Lung (tissue), 12 donors: ENCODE results near the gene SLC4A1AP. TPM values are rescaled to one million over a fixed set of nuclear protein-coding genes. Genes with fewer than 3 reads are reported as not detected.

Source experiments
- ATAC-seq: fragments of 200-7000 bp; cut with Tn5 transposase; one replicate; pipeline ENCODE4 v1.9.1; 2020; ENCODE audit warnings: moderate number of reproducible peaks; ENCODE audit not compliant: insufficient read depth, low FRiP score
- DNase-seq, 3 donors: peaks; one replicate each; pipeline ENCODE4 v3.0.0-alpha.2; 2013 to 2017
- H3K27ac ChIP-seq, 2 donors: one replicate each; pipeline ENCODE4 v1.5.1; 2013; ENCODE audit warnings: mild to moderate bottlenecking in 2 of 2, moderate library complexity in 2 of 2, control low read depth in 1 of 2, inconsistent platforms in 1 of 2, low read depth in 1 of 2, low read length in 1 of 2
- H3K27me3 ChIP-seq, 3 donors: one replicate each; pipeline ENCODE4 v1.5.1; 2013; ENCODE audit warnings: low read length in 2 of 3; ENCODE audit not compliant: control insufficient read depth in 3 of 3, insufficient read depth in 3 of 3
- H3K36me3 ChIP-seq, 4 donors: one replicate each; pipeline ENCODE4 v1.5.1; 2013; ENCODE audit warnings: low read length in 4 of 4, mild to moderate bottlenecking in 1 of 4, moderate library complexity in 1 of 4; ENCODE audit not compliant: control insufficient read depth in 4 of 4, insufficient read depth in 4 of 4
- H3K4me1 ChIP-seq, 5 donors: one replicate each; pipeline ENCODE4 v1.5.1; 2013; ENCODE audit warnings: low read length in 5 of 5, mild to moderate bottlenecking in 2 of 5, moderate library complexity in 1 of 5; ENCODE audit not compliant: control insufficient read depth in 5 of 5, insufficient read depth in 5 of 5
- H3K4me3 ChIP-seq: one replicate; pipeline ENCODE4 v1.5.1; 2013; ENCODE audit warnings: mild to moderate bottlenecking, control low read depth, moderate library complexity
- H3K9ac ChIP-seq, 2 donors: one replicate each; pipeline ENCODE4 v1.5.1; 2013; ENCODE audit warnings: low read length in 2 of 2, control low read depth in 1 of 2; ENCODE audit not compliant: insufficient read depth in 1 of 2
- H3K9me3 ChIP-seq, 4 donors: one replicate each; pipeline ENCODE4 v1.5.1; 2013; ENCODE audit warnings: low read length in 3 of 4, mild to moderate bottlenecking in 1 of 4, moderate library complexity in 1 of 4; ENCODE audit not compliant: control insufficient read depth in 4 of 4, insufficient read depth in 3 of 4
- WGBS, 2 donors: extraction: QIAGEN DNeasy Blood & Tissue Kit; methylation state at CpG; one replicate each; pipeline ENCODE4 v1.1.7; 2013; 5-methylcytosine and 5-hydroxymethylcytosine counted together
- polyA plus RNA-seq, 2 donors: library from polyadenylated mRNA; stranded (reverse); fragments of 200-250 nt; gene quantifications; one replicate each; pipeline ENCODE4 v1.2.1, GENCODE V29; 2013
- total RNA-seq, 2 donors: library from RNA; depleted of rRNA in 1 of 2; stranded (reverse); fragments of >200 nt in 1 of 2; gene quantifications; one replicate each; pipeline ENCODE4 v1.2.1, GENCODE V29; 2014 to 2021
- TF ChIP-seq, protein P1 (sequence below): IDR thresholded peaks from 2 replicates; pipeline ENCODE4 v1.5.1; 2012; ENCODE audit warnings: mild to moderate bottlenecking; ENCODE audit errors: control extremely low read depth, extremely low read depth
- donor health status: control.
- donor health status: control.
- donor health status: Bipolar disorder and iron deficiency.
- donor health status: healthy.
- donor health status: DM: yes; HTN: yes; CAD: no.

SLC4A1AP gene
- total and polyA plus RNA-seq, 4 donors: 14.0 to 28.6 (median 17.9) TPM

DNA sequence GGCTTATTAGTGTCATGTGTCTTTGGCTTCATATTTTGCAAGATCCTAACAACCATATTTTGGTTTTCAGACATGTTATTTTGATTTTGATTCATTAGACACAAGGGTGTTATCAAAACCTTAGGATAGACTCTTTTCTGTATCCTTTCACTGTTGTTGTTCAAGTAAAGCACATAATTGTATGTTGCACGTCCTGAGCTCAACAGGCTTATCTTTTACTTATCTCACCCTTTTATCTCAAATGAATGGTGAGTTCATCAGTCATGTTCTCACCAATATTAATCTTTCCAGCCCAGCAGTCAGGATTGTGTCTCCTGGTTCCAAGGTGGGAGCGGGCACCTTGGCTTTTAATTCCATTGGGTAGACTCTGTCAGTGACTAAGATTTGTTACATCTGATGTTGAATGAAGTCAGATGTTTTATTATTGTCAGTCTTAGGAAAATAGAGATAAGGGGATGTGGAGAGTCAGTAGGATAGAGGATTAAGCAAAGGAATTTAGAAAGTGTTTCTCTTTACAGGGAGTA is 22.9 kb upstream of the SLC4A1AP start:
- Histone ChIP-seq H3K4me3 (no peak overlapping the region), H3K27ac (no peak overlapping the region), H3K4me1 (no peaks in the 10 kb centered on the region), H3K36me3 (peaks cover 22 to 45% (median 27%) of the 10 kb centered on the region in 4 donors), H3K9ac (no peak overlapping the region), H3K27me3 (no peaks in the 10 kb centered on the region), H3K9me3 (no peaks in the 10 kb centered on the region)
- ATAC-seq (no peak), DNase-seq (no peak)
- TF ChIP-seq, protein P1, sequence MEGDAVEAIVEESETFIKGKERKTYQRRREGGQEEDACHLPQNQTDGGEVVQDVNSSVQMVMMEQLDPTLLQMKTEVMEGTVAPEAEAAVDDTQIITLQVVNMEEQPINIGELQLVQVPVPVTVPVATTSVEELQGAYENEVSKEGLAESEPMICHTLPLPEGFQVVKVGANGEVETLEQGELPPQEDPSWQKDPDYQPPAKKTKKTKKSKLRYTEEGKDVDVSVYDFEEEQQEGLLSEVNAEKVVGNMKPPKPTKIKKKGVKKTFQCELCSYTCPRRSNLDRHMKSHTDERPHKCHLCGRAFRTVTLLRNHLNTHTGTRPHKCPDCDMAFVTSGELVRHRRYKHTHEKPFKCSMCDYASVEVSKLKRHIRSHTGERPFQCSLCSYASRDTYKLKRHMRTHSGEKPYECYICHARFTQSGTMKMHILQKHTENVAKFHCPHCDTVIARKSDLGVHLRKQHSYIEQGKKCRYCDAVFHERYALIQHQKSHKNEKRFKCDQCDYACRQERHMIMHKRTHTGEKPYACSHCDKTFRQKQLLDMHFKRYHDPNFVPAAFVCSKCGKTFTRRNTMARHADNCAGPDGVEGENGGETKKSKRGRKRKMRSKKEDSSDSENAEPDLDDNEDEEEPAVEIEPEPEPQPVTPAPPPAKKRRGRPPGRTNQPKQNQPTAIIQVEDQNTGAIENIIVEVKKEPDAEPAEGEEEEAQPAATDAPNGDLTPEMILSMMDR: no peak
- 88 to 92% methylated on average over 2 of the region's 2 CpGs for WGBS, 2 donors

DNA sequence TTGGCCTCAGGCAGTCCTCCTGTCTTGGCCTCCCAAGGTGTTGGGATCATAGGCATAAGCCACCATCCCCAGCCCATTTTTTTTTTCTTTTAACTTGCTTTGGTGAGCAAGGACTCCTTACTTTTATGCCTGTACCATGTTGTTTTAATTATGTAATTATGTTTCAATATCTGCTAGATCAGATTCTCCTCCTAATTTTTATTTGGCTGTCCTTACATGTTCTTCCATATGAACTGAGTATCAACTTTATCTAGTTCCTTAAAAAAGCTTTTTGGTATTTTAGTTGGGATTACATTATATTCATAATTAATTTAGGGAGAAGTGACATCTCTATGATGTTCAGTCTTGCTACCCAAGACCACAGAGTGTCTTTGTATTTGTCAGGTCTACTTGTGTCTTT is 18.5 kb upstream of the SLC4A1AP start:
- H3K9ac ChIP-seq: no peak overlapping the region

DNA sequence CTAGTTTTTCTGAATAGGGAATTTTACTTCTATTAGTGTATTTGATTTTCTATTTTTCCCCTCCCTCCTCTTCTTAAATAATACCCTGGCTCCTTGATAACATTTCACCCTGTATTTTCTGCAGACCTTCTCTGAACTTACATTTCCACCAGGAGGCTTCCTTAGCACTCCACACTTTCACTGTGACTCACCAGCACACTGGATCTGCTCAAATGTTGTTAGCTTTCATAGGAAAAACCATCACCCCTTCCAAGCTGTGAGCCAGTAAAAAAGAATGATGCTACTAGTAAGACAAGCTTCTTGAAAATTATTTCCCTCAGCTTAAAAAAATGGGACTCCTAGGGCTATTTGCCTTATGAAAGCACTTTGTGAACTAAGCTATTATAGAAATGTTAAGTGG is 16.4 kb upstream of the SLC4A1AP start:
- Histone ChIP-seq H3K4me1 (no peaks in the 10 kb centered on the region), H3K4me3 (no peak overlapping the region), H3K27me3 (no peaks in the 10 kb centered on the region), H3K36me3 (peaks cover 29 to 44% (median 37%) of the 10 kb centered on the region in 4 donors), H3K9ac (no peak overlapping the region), H3K9me3 (no peaks in the 10 kb centered on the region), H3K27ac (no peak overlapping the region)
- TF ChIP-seq, protein P1: no peak
- DNase-seq (no peak), ATAC-seq (no peak)

More for the DNA sequence above, 18.5 kb upstream of the SLC4A1AP start:
- no peaks in the 10 kb centered on the region for H3K27me3 ChIP-seq
- H3K27ac ChIP-seq: no peak overlapping the region
- no peaks in the 10 kb centered on the region for H3K4me1 ChIP-seq
- TF ChIP-seq, protein P1: no peak
- no peak for ATAC-seq
- no peak for DNase-seq
- H3K9me3 ChIP-seq: no peaks in the 10 kb centered on the region
- H3K4me3 ChIP-seq: no peak overlapping the region
- H3K36me3 ChIP-seq: peaks cover 27 to 39% (median 34%) of the 10 kb centered on the region in 4 donors

DNA sequence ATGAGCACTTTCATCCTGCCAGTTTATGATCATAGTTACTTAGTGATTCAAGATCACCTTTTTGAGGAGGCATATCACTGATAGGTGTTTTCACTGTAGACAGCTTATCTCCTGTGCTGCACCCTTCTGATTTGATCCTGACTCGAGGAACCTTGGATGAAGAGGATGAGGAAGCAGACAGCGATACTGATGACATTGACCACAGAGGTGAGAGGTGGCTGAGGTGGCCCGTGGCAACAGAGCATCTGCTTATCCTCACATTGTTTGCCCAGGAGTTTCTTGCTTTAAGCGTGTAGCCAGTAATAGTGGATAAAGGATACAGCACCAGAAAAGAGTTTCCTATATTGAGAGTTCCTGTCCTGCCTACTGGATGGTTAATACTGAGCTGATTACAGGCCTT is 16.0 kb upstream of the SLC4A1AP start:
- TF ChIP-seq, protein P1: no peak
- peaks cover 31 to 48% (median 37%) of the 10 kb centered on the region in 4 donors for H3K36me3 ChIP-seq
- 89 to 90% methylated on average over 4 of the region's 4 CpGs for WGBS, 2 donors
- H3K27ac ChIP-seq: no peak overlapping the region
- no peaks in the 10 kb centered on the region for H3K9me3 ChIP-seq
- no peaks in the 10 kb centered on the region for H3K4me1 ChIP-seq
- DNase-seq (no peak), ATAC-seq (no peak)
- no peaks in the 10 kb centered on the region for H3K27me3 ChIP-seq
- no peak overlapping the region for H3K4me3 ChIP-seq
- H3K9ac ChIP-seq: no peak overlapping the region
